ENCODE measurements around the gene ENG. TPM values are rescaled to one million over a fixed set of nuclear protein-coding genes. Genes with fewer than 3 reads are reported as not detected.
"Not testable (repeated sequence)": the region's sequence is repeated elsewhere in the genome, so short reads cannot be mapped to it uniquely, and the experiment has no call there.

Gene ENG
- total and polyA plus RNA-seq, 2 of the 8 experiments (the other 6 are each of a cell fraction or from before 2014, with no cell fraction given) = 1.8 to 4.4 TPM

DNA sequence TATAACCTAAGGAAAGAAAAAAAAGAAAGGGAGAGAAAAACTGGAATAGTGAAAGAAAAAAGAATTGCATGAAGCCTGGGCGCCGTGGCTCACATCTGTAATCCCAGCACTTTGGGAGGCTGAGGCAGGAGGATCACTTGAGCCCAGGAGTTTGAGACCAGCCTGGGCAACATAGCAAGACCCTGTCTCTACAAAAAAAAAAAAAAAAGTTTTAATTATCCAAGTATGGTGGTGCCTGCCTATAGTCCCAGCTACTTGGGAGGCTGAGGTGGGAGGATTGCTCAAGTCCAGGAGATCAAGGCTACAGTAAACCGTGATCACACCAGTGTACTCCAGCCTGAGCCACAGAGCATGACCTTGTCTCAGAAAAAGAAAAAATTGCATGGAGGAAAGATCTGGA lies 27.3 kb upstream of the ENG start:
- 98% methylated on average over 3 of the region's 3 CpGs; no CpG with 5 or more reads in 1 of the 2 experiments for WGBS, 2 experiments (ENCODE audit: extremely low coverage in 1 of 2, insufficient coverage in 1 of 2, insufficient read length in 1 of 2, insufficient replicate concordance in 2 of 2, low coverage in 1 of 2, low lambda C conversion rate in 2 of 2, missing lambda C conversion rate in 1 of 2)
- not testable (repeated sequence) for H3K56ac ChIP-seq (replicated peaks; ENCODE audit: insufficient read length, low read depth, low read length); H3K9me3 ChIP-seq (ENCODE audit: insufficient read depth in 2 of 2, low read depth in 1 of 2, low read length in 1 of 2); H3K23ac ChIP-seq (ENCODE audit: insufficient read length); H2BK12ac ChIP-seq (ENCODE audit: low read depth, low read length); H3K27me3 ChIP-seq (replicated peaks in 1 of 4; ENCODE audit: control insufficient read depth in 3 of 4, extremely low read depth in 1 of 4, insufficient read depth in 3 of 4, low read length in 3 of 4); H2BK120ac ChIP-seq (replicated peaks; ENCODE audit: low read depth, low read length); H3K4ac ChIP-seq (replicated peaks; ENCODE audit: insufficient read length, low read depth, low read length); H2BK20ac ChIP-seq (ENCODE audit: low read length); H3K79me2 ChIP-seq (ENCODE audit: control insufficient read depth in 1 of 2, insufficient read depth in 2 of 2, low read length in 2 of 2); H3K14ac ChIP-seq (ENCODE audit: insufficient read length); H2BK5ac ChIP-seq (ENCODE audit: low read depth, low read length); H2AFZ ChIP-seq (ENCODE audit: low read length); H3K27ac ChIP-seq (ENCODE audit: low read depth, low read length); H3K36me3 ChIP-seq (ENCODE audit: control insufficient read depth in 2 of 4, insufficient read depth in 4 of 4, low read length in 3 of 4); H3K18ac ChIP-seq (ENCODE audit: extremely low read depth, low read length); H3K79me1 ChIP-seq (ENCODE audit: low read depth, low read length); FAIRE-seq; H3K4me1 ChIP-seq (replicated peaks in 1 of 4; ENCODE audit: control insufficient read depth in 3 of 4, insufficient read depth in 4 of 4, low read length in 3 of 4); H4K20me1 ChIP-seq (replicated peaks in 1 of 2; ENCODE audit: control insufficient read depth in 1 of 2, insufficient read depth in 2 of 2, low read length in 2 of 2); H4K5ac ChIP-seq (ENCODE audit: insufficient read length, low read depth, low read length); H3K4me3 ChIP-seq (ENCODE audit: extremely low read depth in 1 of 4, insufficient read depth in 2 of 4, low read depth in 3 of 4, low read length in 4 of 4); H4K91ac ChIP-seq (replicated peaks; ENCODE audit: insufficient read length, low read length); H3K4me2 ChIP-seq (ENCODE audit: insufficient read depth in 1 of 2, low read depth in 2 of 2, low read length in 2 of 2); H2BK15ac ChIP-seq (ENCODE audit: low read length); H4K8ac ChIP-seq (ENCODE audit: extremely low read depth, insufficient read depth, low read length); H2AK5ac ChIP-seq (ENCODE audit: low read depth, low read length); DNase-seq (ENCODE audit: low read depth in 1 of 2, low spot score in 2 of 2); H3K9ac ChIP-seq (replicated peaks in 1 of 4; ENCODE audit: extremely low read depth in 1 of 4, low read depth in 3 of 4, low read length in 3 of 4); H3K23me2 ChIP-seq (ENCODE audit: low read depth, low read length)
- POLR2A ChIA-PET (ENCODE audit: partially characterized antibody) = interaction anchor here (0.8 to 8.6 kb wide), 6 partner anchors 14 to 430 kb away, joined by 3 to 91 read pairs (median 4); partner anchors contain the start of genes CDK9, LRSAM1 and ST6GALNAC6
- CTCF ChIA-PET (ENCODE audit: partially characterized antibody) = interaction anchor here (1.0 to 2.7 kb wide), 7 partner anchors 12 to 392 kb away, joined by 3 to 11 read pairs (median 4); no protein-coding TSS in a partner anchor
